Stimulated activated naive CD8-positive, alpha-beta T cell treated with anti-CD3 and anti-CD28 coated beads, Interleukin-15, Interleukin-2, amounts not matched to agents 100 ng/mL and 50 ng/mL, for 24 hours (primary cell): ENCODE results near the gene RASA3.
A peak's percentile ranks its signal among the peaks of the same experiment; 100 is the strongest.
"Not testable (repeated sequence)": the region's sequence is repeated elsewhere in the genome, so short reads cannot be mapped to it uniquely, and the experiment has no call there.

ENCODE experiments used
- H3K27ac Mint-ChIP-seq: one replicate; pipeline ENCODE4 v1.8.0; 2021; ENCODE audit warnings: mild to moderate bottlenecking, mixed read lengths
- H3K27me3 Mint-ChIP-seq: one replicate; pipeline ENCODE4 v1.8.0; 2021; ENCODE audit warnings: mixed read lengths
- H3K36me3 Mint-ChIP-seq: one replicate; pipeline ENCODE4 v1.8.0; 2021; ENCODE audit warnings: low read depth, mixed read lengths
- H3K4me1 Mint-ChIP-seq: one replicate; pipeline ENCODE4 v1.8.0; 2021; ENCODE audit warnings: low read depth, mixed read lengths
- H3K4me3 Mint-ChIP-seq: one replicate; pipeline ENCODE4 v1.8.0; 2021; ENCODE audit warnings: mild to moderate bottlenecking, mixed read lengths
- H3K9me3 Mint-ChIP-seq: one replicate; pipeline ENCODE4 v1.8.0; 2021; ENCODE audit warnings: mixed read lengths

RASA3 gene

GRCh38 chr13:114140906-114141250 is 8.5 kb upstream of the RASA3 start:
- H3K9me3 Mint-ChIP-seq, result peaks cover 4% of the 10 kb centered on the region
- no peaks in the 10 kb centered on the region for H3K27me3 Mint-ChIP-seq
- peaks cover 22% of the 10 kb centered on the region for H3K4me1 Mint-ChIP-seq
- no peaks in the 10 kb centered on the region for H3K36me3 Mint-ChIP-seq
- H3K4me3 Mint-ChIP-seq, result no peak overlapping the region
- no peak overlapping the region for H3K27ac Mint-ChIP-seq

GRCh38 chr13:114140131-114140905 is 7.9 kb upstream of the RASA3 start:
- no peaks in the 10 kb centered on the region for H3K27me3 Mint-ChIP-seq
- no peak overlapping the region for H3K27ac Mint-ChIP-seq
- H3K9me3 Mint-ChIP-seq, result peaks cover 4% of the 10 kb centered on the region
- peaks cover 16% of the 10 kb centered on the region for H3K4me1 Mint-ChIP-seq
- no peak overlapping the region for H3K4me3 Mint-ChIP-seq
- H3K36me3 Mint-ChIP-seq, result no peaks in the 10 kb centered on the region

GRCh38 chr13:114136576-114136975 is 4.2 kb upstream of the RASA3 start:
- no peak overlapping the region for H3K27ac Mint-ChIP-seq
- H3K9me3 Mint-ChIP-seq, result peaks cover 4% of the 10 kb centered on the region
- H3K27me3 Mint-ChIP-seq, result no peaks in the 10 kb centered on the region
- H3K36me3 Mint-ChIP-seq, result peaks cover 3% of the 10 kb centered on the region
- no peak overlapping the region for H3K4me3 Mint-ChIP-seq
- peaks cover 18% of the 10 kb centered on the region for H3K4me1 Mint-ChIP-seq

GRCh38 chr13:114135731-114136171 is 3.3 kb upstream of the RASA3 start:
- peaks cover 4% of the 10 kb centered on the region for H3K9me3 Mint-ChIP-seq
- H3K27me3 Mint-ChIP-seq, result no peaks in the 10 kb centered on the region
- peaks cover 4% of the 10 kb centered on the region for H3K36me3 Mint-ChIP-seq
- no peak overlapping the region for H3K27ac Mint-ChIP-seq
- H3K4me3 Mint-ChIP-seq, result no peak overlapping the region
- peaks cover 26% of the 10 kb centered on the region for H3K4me1 Mint-ChIP-seq

GRCh38 chr13:114134944-114135610 is 2.7 kb upstream of the RASA3 start:
- Mint-ChIP-seq H3K4me1 (peaks cover 33% of the 10 kb centered on the region), H3K36me3 (peaks cover 4% of the 10 kb centered on the region), H3K4me3 (no peak overlapping the region), H3K27me3 (no peaks in the 10 kb centered on the region), H3K27ac (no peak overlapping the region), H3K9me3 (peaks cover 4% of the 10 kb centered on the region)

- peaks cover 4% of the 10 kb centered on the region for H3K36me3 Mint-ChIP-seq
- peak overlapping the region; percentile 60 for H3K4me3 Mint-ChIP-seq
- H3K27ac Mint-ChIP-seq, result peak overlapping the region; percentile 59
- H3K9me3 Mint-ChIP-seq, result peaks cover 4% of the 10 kb centered on the region
- peaks cover 41% of the 10 kb centered on the region for H3K4me1 Mint-ChIP-seq
- H3K27me3 Mint-ChIP-seq, result no peaks in the 10 kb centered on the region
Observed at GRCh38 chr13:114134111-114134943, 1.9 kb upstream of the RASA3 start.

GRCh38 chr13:114133552-114133951 is 1.1 kb upstream of the RASA3 start:
- H3K27me3 Mint-ChIP-seq, H3K36me3 Mint-ChIP-seq, H3K9me3 Mint-ChIP-seq: not testable (repeated sequence)
- Mint-ChIP-seq H3K4me1 (peaks cover 48% of the 10 kb centered on the region), H3K4me3 (peak overlapping the region; percentile 60), H3K27ac (peak overlapping the region; percentile 59)

GRCh38 chr13:114133126-114133525 is 703 bp upstream of the RASA3 start:
- H3K27me3 Mint-ChIP-seq, H3K9me3 Mint-ChIP-seq, H3K4me3 Mint-ChIP-seq, H3K36me3 Mint-ChIP-seq, H3K27ac Mint-ChIP-seq: not testable (repeated sequence)
- H3K4me1 Mint-ChIP-seq, result peaks cover 53% of the 10 kb centered on the region

GRCh38 chr13:114131583-114132418 is 622 bp downstream of the RASA3 start:
- no peaks in the 10 kb centered on the region for H3K9me3 Mint-ChIP-seq
- H3K27me3 Mint-ChIP-seq, result no peaks in the 10 kb centered on the region
- peak overlapping the region; percentile 94 for H3K27ac Mint-ChIP-seq
- H3K4me3 Mint-ChIP-seq, result peak overlapping the region; percentile 100
- H3K36me3 Mint-ChIP-seq, result peaks cover 4% of the 10 kb centered on the region
- H3K4me1 Mint-ChIP-seq, result peaks cover 58% of the 10 kb centered on the region

- peaks cover 66% of the 10 kb centered on the region for H3K4me1 Mint-ChIP-seq
- H3K36me3 Mint-ChIP-seq, result peaks cover 9% of the 10 kb centered on the region
- H3K4me3 Mint-ChIP-seq, result peak overlapping the region; percentile 100
- H3K27me3 Mint-ChIP-seq, result no peaks in the 10 kb centered on the region
- peak overlapping the region; percentile 94 for H3K27ac Mint-ChIP-seq
- no peaks in the 10 kb centered on the region for H3K9me3 Mint-ChIP-seq
Observed at GRCh38 chr13:114130837-114131582, 1.4 kb downstream of the RASA3 start.

GRCh38 chr13:114130131-114130836 is 2.1 kb downstream of the RASA3 start:
- H3K9me3 Mint-ChIP-seq, result no peaks in the 10 kb centered on the region
- H3K4me3 Mint-ChIP-seq, result peak overlapping the region; percentile 100
- peaks cover 71% of the 10 kb centered on the region for H3K4me1 Mint-ChIP-seq
- H3K27me3 Mint-ChIP-seq, result no peaks in the 10 kb centered on the region
- peaks cover 11% of the 10 kb centered on the region for H3K36me3 Mint-ChIP-seq
- peak overlapping the region; percentile 94 for H3K27ac Mint-ChIP-seq

- Mint-ChIP-seq H3K4me1 (peaks cover 77% of the 10 kb centered on the region), H3K4me3 (peak overlapping the region; percentile 100), H3K27ac (peak overlapping the region; percentile 94), H3K9me3 (no peaks in the 10 kb centered on the region), H3K27me3 (no peaks in the 10 kb centered on the region), H3K36me3 (peaks cover 17% of the 10 kb centered on the region)
Observed at GRCh38 chr13:114129649-114130062, 2.8 kb downstream of the RASA3 start.
